ENCODE results near the gene NUP35.
"Not testable (repeated sequence)": the region's sequence is repeated elsewhere in the genome, so short reads cannot be mapped to it uniquely, and the experiment has no call there.

NUP35 gene

GRCh38 chr2:183148955-183149354 is 24.7 kb downstream of the NUP35 start:
- DNase-seq, result no peak

GRCh38 chr2:183149489-183149888 is 25.2 kb downstream of the NUP35 start:
- DNase-seq, result no peak

GRCh38 chr2:183152280-183152679 is 28.0 kb downstream of the NUP35 start:
- DNase-seq, result not testable (repeated sequence)

GRCh38 chr2:183153967-183154366 is 29.7 kb downstream of the NUP35 start:
- no peak for DNase-seq

GRCh38 chr2:183154772-183155171 is 30.5 kb downstream of the NUP35 start:
- not testable (repeated sequence) for DNase-seq

- DNase-seq, result no peak
These were observed 32.9 kb downstream of the NUP35 start for GRCh38 chr2:183157131-183157530.

- DNase-seq, result no peak
These were observed 38.1 kb downstream of the NUP35 start for GRCh38 chr2:183162362-183162761.

GRCh38 chr2:183163821-183164649 is 39.8 kb downstream of the NUP35 start:
- no peak for DNase-seq

- DNase-seq, result no peak
These were observed 40.4 kb downstream of the NUP35 start for GRCh38 chr2:183164650-183165015.

GRCh38 chr2:183166210-183166609 is 42.0 kb downstream of the NUP35 start:
- DNase-seq, result no peak

GRCh38 chr2:183166976-183167375 is 42.7 kb downstream of the NUP35 start:
- not testable (repeated sequence) for DNase-seq

GRCh38 chr2:183172220-183172887 is 48.1 kb downstream of the NUP35 start:
- no peak for DNase-seq

- no peak for DNase-seq
These were observed 54.9 kb downstream of the NUP35 start for GRCh38 chr2:183179156-183179555.

GRCh38 chr2:183185534-183185933 is 61.3 kb downstream of the NUP35 start:
- DNase-seq, result no peak

- DNase-seq, result no peak
These were observed 62.1 kb downstream of the NUP35 start for GRCh38 chr2:183186296-183186695.

- DNase-seq, result no peak
These were observed 62.5 kb downstream of the NUP35 start for GRCh38 chr2:183186766-183187165.

- DNase-seq, result no peak
These were observed 68.1 kb downstream of the NUP35 start for GRCh38 chr2:183192343-183192742.

GRCh38 chr2:183193904-183194303 is 69.7 kb downstream of the NUP35 start:
- no peak for DNase-seq

GRCh38 chr2:183195397-183195796 is 71.2 kb downstream of the NUP35 start:
- DNase-seq, result no peak

- no peak for DNase-seq
These were observed 71.8 kb downstream of the NUP35 start for GRCh38 chr2:183195998-183196409.

GRCh38 chr2:183204397-183204796 is 80.2 kb downstream of the NUP35 start:
- DNase-seq, result no peak

GRCh38 chr2:183207110-183207509 is 82.9 kb downstream of the NUP35 start:
- DNase-seq, result no peak

- no peak for DNase-seq
These were observed 85.3 kb downstream of the NUP35 start for GRCh38 chr2:183209395-183210028.

Data from NCI-H2081 treated with DMSO at 0.1 percent for 48 hours (cell line).